Neutrophil (primary cell): Measurements from ENCODE around the gene RHBDD1.

Experiments used
- H3K27ac ChIP-seq: fragments of 200-600 bp; sonication (generic); 2 replicates; pipeline ENCODE4 v1.5.1; 2016; ENCODE audit warnings: mild to moderate bottlenecking, moderate library complexity
- H3K27me3 ChIP-seq: fragments of 200-600 bp; sonication (generic); 2 replicates; pipeline ENCODE4 v1.6.0; 2016; ENCODE audit warnings: mild to moderate bottlenecking
- H3K36me3 ChIP-seq: fragments of 200-600 bp; sonication (generic); 2 replicates; pipeline ENCODE4 v1.5.1; 2017
- H3K4me1 ChIP-seq, 2 experiments: fragments of 200-600 bp in 1 of 2; sonication (generic) in 1 of 2; 1 replicate in 1 of 2; 2 replicates in 1 of 2; pipeline versions ENCODE4 v1.5.1 to v1.6.1; 2013 to 2016; ENCODE audit warnings: low read depth in 1 of 2, low read length in 1 of 2, mild to moderate bottlenecking in 1 of 2, moderate library complexity in 1 of 2; ENCODE audit not compliant: control insufficient read depth in 1 of 2, insufficient read depth in 1 of 2
- H3K4me3 ChIP-seq, 2 experiments: fragments of 200-600 bp in 1 of 2; sonication (generic) in 1 of 2; 1 replicate in 1 of 2; 2 replicates in 1 of 2; pipeline ENCODE4 v1.5.1; 2013 to 2016; ENCODE audit warnings: low read depth in 1 of 2, low read length in 1 of 2, mild to moderate bottlenecking in 1 of 2, moderate library complexity in 1 of 2
- H3K9me3 ChIP-seq: fragments of 200-600 bp; sonication (generic); 2 replicates; pipeline ENCODE4 v1.5.1; 2016
- CTCF ChIP-seq: fragments of 200-600 bp; sonication (generic); IDR thresholded peaks from 2 replicates; pipeline ENCODE4 v1.5.1; 2016; ENCODE audit warnings: antibody characterized with exemption

RHBDD1 gene

GRCh38 chr2:227007148-227007547 lies 171.3 kb downstream of the RHBDD1 start:
- no peaks in the 10 kb centered on the region for H3K36me3 ChIP-seq
- no peaks in the 10 kb centered on the region for H3K9me3 ChIP-seq
- H3K27me3 ChIP-seq = no peaks in the 10 kb centered on the region
- no peak overlapping the region for H3K27ac ChIP-seq
- TF ChIP-seq CTCF = no peak
- H3K4me1 ChIP-seq = no peaks in the 10 kb centered on the region
- H3K4me3 ChIP-seq = no peak overlapping the region

GRCh38 chr2:227007940-227008339 lies 172.1 kb downstream of the RHBDD1 start:
- Histone ChIP-seq H3K4me3 (no peak overlapping the region), H3K4me1 (no peaks in the 10 kb centered on the region), H3K9me3 (no peaks in the 10 kb centered on the region), H3K36me3 (no peaks in the 10 kb centered on the region), H3K27ac (no peak overlapping the region), H3K27me3 (no peaks in the 10 kb centered on the region)
- TF ChIP-seq CTCF = no peak

GRCh38 chr2:227010433-227010832 lies 174.6 kb downstream of the RHBDD1 start:
- no peak overlapping the region for H3K4me3 ChIP-seq

GRCh38 chr2:227013330-227013729 lies 177.5 kb downstream of the RHBDD1 start:
- no peaks in the 10 kb centered on the region for H3K4me1 ChIP-seq
- H3K27me3 ChIP-seq = no peaks in the 10 kb centered on the region
- H3K4me3 ChIP-seq = no peak overlapping the region
- TF ChIP-seq CTCF = no peak
- no peak overlapping the region for H3K27ac ChIP-seq
- H3K36me3 ChIP-seq = no peaks in the 10 kb centered on the region
- H3K9me3 ChIP-seq = no peaks in the 10 kb centered on the region

More at GRCh38 chr2:227010433-227010832, 174.6 kb downstream of the RHBDD1 start:
- Histone ChIP-seq H3K27me3 (no peaks in the 10 kb centered on the region), H3K4me1 (no peaks in the 10 kb centered on the region), H3K9me3 (no peaks in the 10 kb centered on the region), H3K27ac (no peak overlapping the region), H3K36me3 (no peaks in the 10 kb centered on the region)
- TF ChIP-seq CTCF = no peak

- H3K27ac ChIP-seq = no peak overlapping the region
- H3K36me3 ChIP-seq = no peaks in the 10 kb centered on the region
- TF ChIP-seq CTCF = no peak
- no peaks in the 10 kb centered on the region for H3K9me3 ChIP-seq
- H3K4me3 ChIP-seq = no peak overlapping the region
- no peaks in the 10 kb centered on the region for H3K4me1 ChIP-seq
- no peaks in the 10 kb centered on the region for H3K27me3 ChIP-seq
These were observed 178.0 kb downstream of the RHBDD1 start for GRCh38 chr2:227013881-227014280.

GRCh38 chr2:227016894-227017293 lies 181.0 kb downstream of the RHBDD1 start:
- H3K36me3 ChIP-seq = no peaks in the 10 kb centered on the region
- H3K27ac ChIP-seq = no peak overlapping the region
- H3K4me1 ChIP-seq = no peaks in the 10 kb centered on the region
- no peak overlapping the region for H3K4me3 ChIP-seq
- TF ChIP-seq CTCF = no peak
- H3K9me3 ChIP-seq = no peaks in the 10 kb centered on the region
- no peaks in the 10 kb centered on the region for H3K27me3 ChIP-seq
